ENCODE data around the gene ZNF652.

ZNF652 gene

DNA sequence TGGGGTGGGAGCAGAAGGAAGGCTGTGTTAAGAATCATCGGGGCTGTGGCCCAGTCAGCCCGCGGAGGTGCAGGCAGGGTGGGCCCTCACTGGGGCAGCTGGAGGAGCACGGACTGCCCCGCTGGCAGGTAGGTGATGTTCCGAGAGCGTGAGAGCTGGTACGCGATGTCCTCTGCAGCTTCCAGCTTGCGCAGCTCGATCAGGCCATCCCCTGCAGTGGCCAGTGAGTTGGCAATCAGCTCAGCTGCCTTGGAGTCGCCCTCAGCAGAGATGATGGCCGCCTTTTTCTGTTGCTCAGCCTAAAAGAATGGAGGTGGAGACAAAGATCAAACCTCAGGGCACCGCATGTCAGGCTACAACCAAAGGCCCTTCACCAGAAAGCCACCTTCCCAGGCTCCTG, 42.9 kb upstream of the ZNF652 start:
- no peak overlapping the region for H3K4me3 ChIP-seq (ENCODE audit: low read depth, low read length)
- no peak for TF ChIP-seq CTCF (IDR thresholded peaks at IDR 0.05; ENCODE audit: low read depth, low read length)

DNA sequence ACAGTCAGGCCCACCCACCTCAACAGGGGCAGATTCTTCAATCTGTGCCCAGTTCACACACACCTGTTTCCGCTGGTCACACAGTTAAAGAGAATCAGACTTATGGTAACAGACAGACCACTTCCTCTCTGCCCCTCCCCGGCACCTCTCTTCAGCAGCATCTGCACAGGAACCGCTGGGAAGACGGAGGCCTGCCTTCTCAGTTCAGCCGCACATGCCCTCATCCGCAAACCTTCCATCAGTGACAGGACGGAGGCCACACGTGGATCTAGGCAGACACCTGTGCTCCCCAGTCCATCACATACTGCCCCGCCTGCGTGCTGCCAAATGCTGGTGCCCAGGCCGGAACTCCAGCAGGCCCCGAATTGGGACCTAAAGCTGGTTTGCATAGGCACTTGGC, 42.3 kb upstream of the ZNF652 start:
- Histone ChIP-seq H3K36me3 (peaks cover 57% of the 10 kb centered on the region), H3K4me1 (no peaks in the 10 kb centered on the region), H3K4me3 (ENCODE audit: low read depth, low read length) (no peak overlapping the region), H3K9me3 (no peaks in the 10 kb centered on the region), H3K27me3 (no peaks in the 10 kb centered on the region)
- DNase-seq = no peak
- TF ChIP-seq CTCF (IDR thresholded peaks at IDR 0.05; ENCODE audit: low read depth, low read length) = no peak

More for the DNA sequence above, 42.9 kb upstream of the ZNF652 start:
- Histone ChIP-seq H3K4me1 (no peaks in the 10 kb centered on the region), H3K9me3 (no peaks in the 10 kb centered on the region), H3K36me3 (peaks cover 61% of the 10 kb centered on the region), H3K27me3 (no peaks in the 10 kb centered on the region)
- DNase-seq = no peak

- H3K9me3 ChIP-seq = no peaks in the 10 kb centered on the region
- no peaks in the 10 kb centered on the region for H3K27me3 ChIP-seq
- no peak for DNase-seq
- H3K4me1 ChIP-seq = no peaks in the 10 kb centered on the region
- no peak for TF ChIP-seq CTCF (IDR thresholded peaks at IDR 0.05; ENCODE audit: low read depth, low read length)
- peaks cover 51% of the 10 kb centered on the region for H3K36me3 ChIP-seq
- no peak overlapping the region for H3K4me3 ChIP-seq (ENCODE audit: low read depth, low read length)
Measured at GRCh38 chr17:49403514-49404289, 41.7 kb upstream of the ZNF652 start.

DNA sequence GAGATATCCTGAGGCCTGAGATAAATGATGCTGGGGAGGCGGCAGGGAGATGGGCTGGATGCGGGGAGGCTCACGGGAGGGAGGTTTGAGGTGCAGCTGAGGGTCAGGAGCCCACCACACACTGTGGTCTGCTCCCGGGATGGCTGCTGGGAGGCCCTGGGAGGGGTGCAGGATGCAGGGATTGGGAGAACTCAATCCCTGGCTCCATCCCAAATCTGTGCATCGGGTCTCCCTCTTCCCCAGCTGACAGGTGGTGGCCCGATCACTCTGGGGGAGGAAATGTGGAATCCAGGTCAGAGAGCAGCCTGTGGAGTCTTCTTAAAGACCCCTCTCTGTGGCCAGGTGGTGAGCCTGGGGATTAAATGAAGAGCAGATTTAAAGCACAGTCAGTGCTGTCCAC, 40.7 kb upstream of the ZNF652 start:
- Histone ChIP-seq H3K4me1 (no peaks in the 10 kb centered on the region), H3K27me3 (no peaks in the 10 kb centered on the region), H3K36me3 (peaks cover 41% of the 10 kb centered on the region), H3K9me3 (no peaks in the 10 kb centered on the region), H3K4me3 (ENCODE audit: low read depth, low read length) (no peak overlapping the region)
- TF ChIP-seq CTCF (IDR thresholded peaks at IDR 0.05; ENCODE audit: low read depth, low read length) = no peak
- no peak for DNase-seq

DNA sequence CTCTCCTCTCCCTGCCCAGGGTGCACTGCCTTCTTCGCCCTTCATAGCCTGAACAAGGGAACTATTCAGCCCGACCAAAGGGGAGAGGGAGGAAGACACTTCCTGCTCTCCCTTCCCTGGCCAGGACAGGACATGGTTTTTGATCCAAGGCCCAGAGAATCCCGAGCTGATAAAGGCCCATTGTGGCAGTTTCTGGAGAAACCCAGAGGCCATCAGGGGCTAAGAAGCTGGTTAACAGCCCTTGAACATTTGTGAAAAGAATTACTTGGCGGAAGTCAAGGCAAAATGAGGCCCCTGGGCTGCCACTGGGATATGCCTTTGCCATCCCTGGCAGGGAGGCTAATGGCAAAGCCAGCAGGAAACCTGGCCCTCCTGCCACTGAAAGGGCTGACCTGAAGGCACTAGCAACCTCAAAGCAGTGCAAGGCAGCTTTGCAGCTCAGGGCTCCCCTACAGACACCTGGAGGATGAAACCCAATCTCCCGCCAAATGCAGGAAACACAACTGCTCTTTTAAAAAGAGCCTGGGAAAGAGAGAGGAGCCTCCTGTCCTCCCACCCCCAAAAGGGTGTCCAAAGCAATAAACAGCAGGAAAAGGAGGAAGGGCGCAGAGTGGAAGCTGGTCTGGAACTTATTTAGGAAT, 40.0 kb upstream of the ZNF652 start:
- Histone ChIP-seq H3K36me3 (peaks cover 35% of the 10 kb centered on the region), H3K4me3 (ENCODE audit: low read depth, low read length) (no peak overlapping the region), H3K9me3 (no peaks in the 10 kb centered on the region), H3K27me3 (no peaks in the 10 kb centered on the region), H3K4me1 (no peaks in the 10 kb centered on the region)
- DNase-seq = no peak
- TF ChIP-seq CTCF (IDR thresholded peaks at IDR 0.05; ENCODE audit: low read depth, low read length) = no peak

GRCh38 chr17:49399995-49400394, 37.9 kb upstream of the ZNF652 start:
- Histone ChIP-seq H3K4me3 (ENCODE audit: low read depth, low read length) (no peak overlapping the region), H3K9me3 (no peaks in the 10 kb centered on the region), H3K27me3 (no peaks in the 10 kb centered on the region), H3K4me1 (no peaks in the 10 kb centered on the region), H3K36me3 (peaks cover 14% of the 10 kb centered on the region)
- no peak for DNase-seq
- no peak for TF ChIP-seq CTCF (IDR thresholded peaks at IDR 0.05; ENCODE audit: low read depth, low read length)
